Measurements from ENCODE around the gene ZNF611.
"Not testable (repeated sequence)": the region's sequence is repeated elsewhere in the genome, so short reads cannot be mapped to it uniquely, and the experiment has no call there.

ZNF611 gene

GRCh38 chr19:52692431-52693008, 42.3 kb downstream of the ZNF611 start:
- DNase-seq (ENCODE audit: low spot score) = no peak
- TF ChIP-seq CTCF (IDR thresholded peaks at IDR 0.05; ENCODE audit: borderline replicate concordance, control extremely low read depth, extremely low read depth, insufficient read depth, missing control alignments) = no peak
- in situ Hi-C loops (cut with MboI; ENCODE audit: low sequenced_read_pairs, unreplicated experiment) = no loop called here

- in situ Hi-C loops (cut with MboI; ENCODE audit: low sequenced_read_pairs, unreplicated experiment) = no loop called here
- no peak for TF ChIP-seq CTCF (IDR thresholded peaks at IDR 0.05; ENCODE audit: borderline replicate concordance, control extremely low read depth, extremely low read depth, insufficient read depth, missing control alignments)
- DNase-seq (ENCODE audit: low spot score) = no peak
Observed at GRCh38 chr19:52691737-52692136, 43.1 kb downstream of the ZNF611 start.

GRCh38 chr19:52691215-52691610, 43.6 kb downstream of the ZNF611 start:
- DNase-seq (ENCODE audit: low spot score) = no peak
- no peak for TF ChIP-seq CTCF (IDR thresholded peaks at IDR 0.05; ENCODE audit: borderline replicate concordance, control extremely low read depth, extremely low read depth, insufficient read depth, missing control alignments)
- in situ Hi-C loops (cut with MboI; ENCODE audit: low sequenced_read_pairs, unreplicated experiment) = no loop called here

- in situ Hi-C loops (cut with MboI; ENCODE audit: low sequenced_read_pairs, unreplicated experiment) = no loop called here
- peak; percentile 91 for DNase-seq (ENCODE audit: low spot score)
- peak; percentile 3 for TF ChIP-seq CTCF (IDR thresholded peaks at IDR 0.05; ENCODE audit: borderline replicate concordance, control extremely low read depth, extremely low read depth, insufficient read depth, missing control alignments)
Observed at GRCh38 chr19:52690369-52691214, 44.3 kb downstream of the ZNF611 start.

GRCh38 chr19:52689843-52690368, 44.9 kb downstream of the ZNF611 start:
- in situ Hi-C loops (cut with MboI; ENCODE audit: low sequenced_read_pairs, unreplicated experiment) = no loop called here
- DNase-seq (ENCODE audit: low spot score) = peak; percentile 55
- no peak for TF ChIP-seq CTCF (IDR thresholded peaks at IDR 0.05; ENCODE audit: borderline replicate concordance, control extremely low read depth, extremely low read depth, insufficient read depth, missing control alignments)

- in situ Hi-C loops (cut with MboI; ENCODE audit: low sequenced_read_pairs, unreplicated experiment) = not testable (repeated sequence)
Observed at GRCh38 chr19:52688925-52689796, 45.7 kb downstream of the ZNF611 start.

More at GRCh38 chr19:52688925-52689796, 45.7 kb downstream of the ZNF611 start:
- DNase-seq (ENCODE audit: low spot score) = not testable (repeated sequence)
